PC-9 (cell line): ENCODE results near the gene SDCBP2. TPM values are rescaled to one million over a fixed set of nuclear protein-coding genes. Genes with fewer than 3 reads are reported as not detected.

ENCODE experiments used
- BruUV-seq: library from RNA; stranded (reverse); fragments of 400-500 nt; replicated peaks from 2 replicates; lab custom pipeline; 2021; lab: Mats Ljungman, UMichigan
- CTCF ChIA-PET: fragments of 300-600 bp; sonication (Branson Sonifier 250); formaldehyde crosslinking; loops from one replicate; lab custom pipeline; 2022; ENCODE audit warnings: antibody characterized with exemption; lab: Charles Lee
- POLR2A ChIA-PET: fragments of 300-600 bp; sonication (Branson Sonifier 250); formaldehyde crosslinking; loops from one replicate; lab custom pipeline; 2022; ENCODE audit warnings: antibody characterized with exemption; ENCODE audit not compliant: unreplicated experiment; lab: Charles Lee
- DNase-seq, 2 experiments: peaks; one replicate each; pipeline versions ENCODE4 v3.0.0 to v3.0.0-alpha.2; 2015 to 2022; ENCODE audit warnings: mixed read lengths in 1 of 2
- H2AFZ ChIP-seq: fragments of 200-600 bp; sonication (generic); 2 replicates; pipeline ENCODE4 v1.8.1; 2017; ENCODE audit warnings: antibody characterized with exemption
- H3F3A ChIP-seq: fragments of 200-600 bp; sonication (generic); 2 replicates; pipeline ENCODE4 v1.8.1; 2017; ENCODE audit warnings: antibody characterized with exemption, mild to moderate bottlenecking, low read depth; ENCODE audit not compliant: insufficient read depth
- H3K27ac ChIP-seq: fragments of 200-600 bp; sonication (generic); 2 replicates; pipeline ENCODE4 v1.6.1; 2016; ENCODE audit warnings: mixed run types
- H3K27me3 ChIP-seq: fragments of 200-600 bp; sonication (generic); 2 replicates; pipeline ENCODE4 v1.6.1; 2016; ENCODE audit warnings: low read depth, mixed run types; ENCODE audit not compliant: insufficient read depth
- H3K36me3 ChIP-seq: fragments of 200-600 bp; sonication (generic); 2 replicates; pipeline ENCODE4 v1.6.1; 2016; ENCODE audit warnings: low read depth, mixed run types
- H3K4me1 ChIP-seq: fragments of 200-600 bp; sonication (generic); replicated peaks from 2 replicates; pipeline ENCODE4 v1.6.1; 2016; ENCODE audit warnings: mixed run types; ENCODE audit not compliant: insufficient read depth
- H3K4me2 ChIP-seq: fragments of 200-600 bp; sonication (generic); 2 replicates; pipeline ENCODE4 v1.6.1; 2017; ENCODE audit warnings: mixed run types
- H3K4me3 ChIP-seq: fragments of 200-600 bp; sonication (generic); 2 replicates; pipeline ENCODE4 v1.6.1; 2016; ENCODE audit warnings: mixed run types
- H3K79me2 ChIP-seq: fragments of 200-600 bp; sonication (generic); 2 replicates; pipeline ENCODE4 v1.6.1; 2017; ENCODE audit warnings: low read depth, mixed run types
- H3K9me2 ChIP-seq: fragments of 200-600 bp; sonication (generic); 2 replicates; pipeline ENCODE4 v1.8.1; 2017; ENCODE audit warnings: mild to moderate bottlenecking; ENCODE audit not compliant: insufficient read depth
- H3K9me3 ChIP-seq: fragments of 200-600 bp; sonication (generic); 2 replicates; pipeline ENCODE4 v1.8.1; 2016; ENCODE audit warnings: low read depth; ENCODE audit not compliant: insufficient read depth
- H4K20me1 ChIP-seq: fragments of 200-600 bp; sonication (generic); 2 replicates; pipeline ENCODE4 v1.8.1; 2017; ENCODE audit not compliant: insufficient read depth
- CTCF ChIP-seq: fragments of 200-600 bp; sonication (generic); conservative IDR thresholded peaks from 2 replicates; pipeline ENCODE4 v1.6.1; 2017; ENCODE audit warnings: mixed run types, antibody characterized with exemption, mild to moderate bottlenecking, moderate library complexity
- EZH2 ChIP-seq: fragments of 200-600 bp; sonication (generic); IDR thresholded peaks from 2 replicates; pipeline ENCODE4 v1.8.0; 2017; ENCODE audit warnings: antibody characterized with exemption, low read depth
- intact Hi-C: fragments of 100-400 bp; cut with micrococcal nuclease; formaldehyde crosslinking; loops from one replicate; pipeline ENCODE4 v1.10.0; 2022; ENCODE audit not compliant: unreplicated experiment
- total RNA-seq: library from RNA; stranded (reverse); gene quantifications from 2 replicates; pipeline ENCODE4 v1.2.3, GENCODE V29; 2021

The SDCBP2 gene
- total RNA-seq, 1 experiment from 2014 or later, result 14.8 TPM

GRCh38 chr20:1330075-1330830 is 1.3 kb upstream of the SDCBP2 start:
- H3F3A ChIP-seq, result peaks cover 30% of the 10 kb centered on the region; the same call in 1 of the 2 replicates
- TF ChIP-seq CTCF (no peak), EZH2 (no peak)
- intact Hi-C loops, result no loop called here
- peaks cover 9% of the 10 kb centered on the region; the same call in 1 of the 2 replicates for H4K20me1 ChIP-seq
- no peak overlapping the region; the same call in 1 of the 2 replicates for H3K4me3 ChIP-seq
- peaks cover 48% of the 10 kb centered on the region for H3K4me1 ChIP-seq
- DNase-seq, result peak in 1 of 2 experiments; percentile 35
- H3K9me3 ChIP-seq, result no peaks in the 10 kb centered on the region
- H2AFZ ChIP-seq, result no peak overlapping the region
- no peaks in the 10 kb centered on the region for H3K9me2 ChIP-seq
- no TSS peak for BruUV-seq
- peaks cover 21% of the 10 kb centered on the region; the same call in 1 of the 2 replicates for H3K36me3 ChIP-seq
- POLR2A ChIA-PET, result interaction anchor here (0.7 kb wide), 1 partner anchor 171 kb away, joined by 7 read pairs; no protein-coding TSS in a partner anchor
- H3K4me2 ChIP-seq, result peak overlapping the region; percentile 79
- peak overlapping the region; percentile 79 for H3K27ac ChIP-seq
- CTCF ChIA-PET, result interaction anchor here (0.7 to 1.0 kb wide), 2 partner anchors 10 to 47 kb away, joined by 3 to 5 read pairs; no protein-coding TSS in a partner anchor
- H3K79me2 ChIP-seq, result peaks cover 69% of the 10 kb centered on the region
- no peaks in the 10 kb centered on the region for H3K27me3 ChIP-seq

- POLR2A ChIA-PET, result interaction anchor here (0.5 kb wide), 1 partner anchor 54 kb away, joined by 9 read pairs; no protein-coding TSS in a partner anchor
These were observed 886 bp downstream of the SDCBP2 start for GRCh38 chr20:1327827-1328679.

More at GRCh38 chr20:1327827-1328679, 886 bp downstream of the SDCBP2 start:
- TF ChIP-seq EZH2 (no peak), CTCF (no peak)
- H3K9me2 ChIP-seq, result no peaks in the 10 kb centered on the region
- peaks cover 53% of the 10 kb centered on the region for H3K4me1 ChIP-seq
- peak in 1 of 2 experiments; percentile 43 for DNase-seq
- peaks cover 64% of the 10 kb centered on the region for H3K79me2 ChIP-seq
- H3K27ac ChIP-seq, result peak overlapping the region; percentile 79
- CTCF ChIA-PET, result no interaction called here
- H3K36me3 ChIP-seq, result peaks cover 12% of the 10 kb centered on the region; the same call in 1 of the 2 replicates
- H4K20me1 ChIP-seq, result peaks cover 5% of the 10 kb centered on the region; the same call in 1 of the 2 replicates
- H3K4me3 ChIP-seq, result peak overlapping the region; percentile 41; the same call in 1 of the 2 replicates
- peaks cover 30% of the 10 kb centered on the region; the same call in 1 of the 2 replicates for H3F3A ChIP-seq
- H3K9me3 ChIP-seq, result no peaks in the 10 kb centered on the region
- no TSS peak for BruUV-seq
- intact Hi-C loops, result loop anchor here (2.0 to 10.0 kb wide), 5 partner anchors 49 to 477 kb away; no protein-coding TSS in a partner anchor
- H3K4me2 ChIP-seq, result peak overlapping the region; percentile 79
- no peak overlapping the region for H2AFZ ChIP-seq
- H3K27me3 ChIP-seq, result no peaks in the 10 kb centered on the region
